GM08714 (cell line): ENCODE data around the gene PLXNB1.

Source experiments
- H3K4me3 ChIP-seq: fragments of 200-500 bp; sonication (Bioruptor generic); 2 replicates; pipeline ENCODE4 v1.5.1; 2014; ENCODE audit warnings: mild to moderate bottlenecking, low read length, inconsistent platforms
- ZNF274 ChIP-seq: IDR thresholded peaks from 2 replicates; pipeline ENCODE4 v1.6.1; 2012; ENCODE audit warnings: mild to moderate bottlenecking, low read depth, low read length

The PLXNB1 gene

DNA sequence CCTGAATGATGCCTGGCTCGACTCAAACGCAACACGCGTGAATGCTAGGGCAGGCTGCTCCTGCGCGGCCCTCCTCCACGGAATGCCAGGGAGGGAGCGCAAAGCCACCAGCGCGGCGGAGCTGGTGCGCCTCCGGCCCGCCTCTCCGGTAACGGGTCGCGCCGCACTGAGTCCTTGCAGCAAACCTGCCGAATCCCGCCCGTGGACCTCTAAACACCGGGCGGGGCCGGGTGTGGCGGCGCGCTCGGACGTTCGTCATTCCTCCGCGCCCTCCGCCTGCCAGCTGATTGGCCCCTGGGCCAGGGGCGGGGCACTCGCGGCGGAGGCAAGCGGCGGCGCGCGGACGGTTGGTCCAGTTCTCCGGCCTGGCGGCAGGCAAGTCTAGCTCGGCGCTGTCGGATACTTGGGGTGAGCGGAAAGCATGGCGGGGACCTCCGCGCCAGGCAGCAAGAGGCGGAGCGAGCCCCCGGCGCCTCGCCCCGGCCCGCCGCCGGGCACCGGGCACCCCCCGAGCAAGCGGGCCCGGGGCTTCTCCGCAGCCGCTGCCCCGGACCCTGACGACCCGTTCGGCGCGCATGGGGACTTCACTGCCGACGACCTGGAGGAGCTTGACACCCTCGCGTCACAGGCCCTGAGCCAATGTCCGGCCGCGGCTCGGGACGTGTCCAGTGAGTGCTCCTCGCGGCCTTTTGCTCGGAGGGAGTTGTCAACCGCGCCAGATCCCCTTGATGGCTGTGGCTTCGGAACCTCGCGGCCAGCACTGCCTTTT is 16.7 kb upstream of the PLXNB1 start, which contains the start of gene ATRIP:
Gene ATRIP, plus strand, starts transcription at position 313 of the 769 bp plus-strand sequence. Its CDS starts 109 bp downstream, at position 422.
- no peak for TF ChIP-seq ZNF274

DNA sequence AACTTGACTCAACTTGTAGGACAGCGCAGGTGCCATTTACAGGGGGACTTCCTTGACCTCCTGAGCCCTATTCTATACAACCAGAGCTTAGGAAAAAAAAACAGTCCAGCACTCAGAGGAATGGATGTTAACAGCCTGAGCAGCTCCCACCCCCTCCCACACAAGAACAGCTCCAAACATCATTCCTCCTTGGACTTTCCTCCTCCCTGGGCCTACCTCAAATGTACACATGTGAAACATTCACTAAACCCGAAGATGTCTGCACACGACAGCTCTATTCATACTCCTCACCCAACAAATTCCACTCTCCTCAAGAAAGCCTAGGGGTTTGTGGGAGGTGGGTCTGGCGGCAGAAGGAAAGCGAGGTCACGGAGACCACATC is 16.1 kb upstream of the PLXNB1 start:
- TF ChIP-seq ZNF274, result no peak
- H3K4me3 ChIP-seq, result peak overlapping the region; percentile 88

More for the DNA sequence above, 16.7 kb upstream of the PLXNB1 start, which contains the start of gene ATRIP:
- peak within 1 kb of the TSS; percentile 88 for H3K4me3 ChIP-seq

DNA sequence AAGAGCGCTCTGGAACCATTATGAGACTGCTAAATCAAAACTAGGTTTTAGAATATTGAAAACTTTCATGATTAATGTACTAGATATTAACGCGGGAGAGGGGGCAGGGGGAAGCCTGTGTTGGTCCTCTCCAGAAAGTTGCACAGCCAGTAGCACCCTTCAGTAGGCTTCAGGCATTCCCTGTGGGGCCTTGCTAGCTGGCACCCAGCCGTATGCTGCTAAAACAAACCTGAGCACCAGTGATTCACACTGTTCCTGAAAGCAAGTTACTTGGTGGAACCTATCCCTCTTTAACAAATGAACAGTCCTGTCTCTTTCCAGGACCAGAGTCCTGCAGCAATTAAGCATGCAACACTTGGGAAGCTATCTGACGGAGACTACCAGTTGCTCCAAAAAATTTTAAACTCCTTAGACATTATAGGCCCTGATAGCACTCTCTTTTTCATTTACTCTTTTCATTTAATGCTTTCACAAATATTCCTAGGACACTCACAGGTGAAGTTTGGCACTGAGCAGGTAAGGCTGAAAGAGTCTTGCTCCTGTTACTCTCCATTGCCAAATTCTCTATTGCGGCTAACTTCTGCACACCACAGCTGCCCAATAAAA is 15.5 kb upstream of the PLXNB1 start:
- TF ChIP-seq ZNF274, result no peak
- H3K4me3 ChIP-seq, result peak overlapping the region; percentile 88; the same call in 1 of the 2 replicates

GRCh38 chr3:48441940-48442339 is 12.1 kb upstream of the PLXNB1 start:
- TF ChIP-seq ZNF274, result no peak
- H3K4me3 ChIP-seq, result peak overlapping the region; percentile 98; the same call in 1 of the 2 replicates

DNA sequence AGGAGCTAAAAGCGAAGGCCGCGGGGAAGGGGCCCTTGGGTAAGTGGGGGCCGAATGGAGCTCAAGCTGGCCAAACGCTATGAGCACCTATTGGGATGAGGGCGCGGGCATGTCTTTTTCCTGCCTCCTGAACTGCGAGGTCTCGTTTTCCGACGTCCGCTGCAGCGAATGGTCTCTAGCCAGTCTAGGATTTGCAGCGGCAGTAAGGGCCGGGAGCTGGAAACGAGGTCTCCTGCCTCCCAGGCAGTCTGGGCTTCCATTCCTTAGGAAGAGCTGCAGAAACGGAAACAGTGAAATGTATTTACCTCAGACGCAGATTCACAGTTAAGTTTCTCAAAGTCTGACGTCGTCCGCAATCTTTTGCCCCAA is 10.7 kb upstream of the PLXNB1 start:
- H3K4me3 ChIP-seq, result peak overlapping the region; percentile 98
- no peak for TF ChIP-seq ZNF274

DNA sequence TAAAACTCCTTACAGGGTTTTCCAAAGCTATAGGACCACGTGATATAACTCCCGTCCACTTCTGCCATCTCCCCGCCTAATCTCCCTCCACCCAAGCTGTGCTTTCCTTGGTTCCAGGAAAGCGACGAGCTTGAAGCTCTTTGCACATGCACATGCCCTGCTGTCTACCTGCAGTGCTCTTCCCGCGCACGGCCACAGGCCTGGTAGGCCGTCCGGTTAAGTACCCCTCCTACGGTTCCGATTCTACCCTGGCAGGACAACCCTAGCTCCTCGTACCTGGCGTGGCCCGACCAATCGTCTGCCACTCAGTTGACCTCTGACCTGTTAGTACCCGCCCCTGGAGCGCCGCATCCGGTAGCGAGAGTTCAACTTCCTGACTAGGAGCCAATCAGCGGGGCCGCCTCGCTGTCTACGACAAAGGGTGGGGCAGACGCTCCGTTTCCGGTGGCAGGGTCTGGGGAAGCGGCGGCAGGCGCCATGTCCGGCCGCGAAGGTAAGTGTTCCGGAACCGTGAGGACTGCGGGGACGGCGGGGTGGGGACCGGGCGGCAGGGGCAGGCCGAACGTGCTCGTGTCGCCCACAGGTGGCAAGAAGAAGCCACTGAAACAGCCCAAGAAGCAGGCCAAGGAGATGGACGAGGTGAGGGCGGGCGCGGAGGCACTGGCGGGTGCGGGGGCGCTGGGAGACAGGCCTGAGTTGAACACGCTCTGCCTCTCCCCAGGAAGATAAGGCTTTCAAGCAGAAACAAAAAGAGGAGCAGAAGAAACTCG is 10.1 kb upstream of the PLXNB1 start, which contains the start of the genes CCDC51 and TMA7:
Gene CCDC51, minus strand, starts transcription at position 300 of the 770 bp plus-strand sequence. CDS start 4,991 bp downstream, outside the sequence.
Gene TMA7, plus strand, starts transcription at position 438 of the 770 bp plus-strand sequence. Its CDS starts 40 bp downstream, at position 478.
- TF ChIP-seq ZNF274, result no peak
- H3K4me3 ChIP-seq, result peak within 1 kb of the TSS; percentile 98

DNA sequence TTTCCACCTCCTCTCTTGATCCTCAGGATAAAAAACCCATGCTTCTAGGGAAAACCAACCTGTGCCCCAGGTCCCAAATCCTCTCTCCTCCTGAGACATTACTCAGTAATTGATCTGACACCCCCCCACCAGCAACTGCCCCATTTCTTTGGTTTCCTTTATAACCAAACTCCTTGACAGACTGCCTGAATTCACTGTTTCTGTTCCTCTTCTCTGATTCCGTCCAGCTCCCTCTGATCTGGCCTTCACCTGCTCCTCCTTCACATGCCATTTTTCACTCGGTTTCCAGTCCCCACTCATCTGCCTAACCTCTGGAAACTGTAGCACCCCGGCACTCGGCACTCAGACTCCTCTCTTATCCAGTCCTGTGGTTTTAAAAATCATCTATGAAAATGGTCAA is 7.9 kb upstream of the PLXNB1 start:
- H3K4me3 ChIP-seq, result no peak overlapping the region
- TF ChIP-seq ZNF274, result no peak

DNA sequence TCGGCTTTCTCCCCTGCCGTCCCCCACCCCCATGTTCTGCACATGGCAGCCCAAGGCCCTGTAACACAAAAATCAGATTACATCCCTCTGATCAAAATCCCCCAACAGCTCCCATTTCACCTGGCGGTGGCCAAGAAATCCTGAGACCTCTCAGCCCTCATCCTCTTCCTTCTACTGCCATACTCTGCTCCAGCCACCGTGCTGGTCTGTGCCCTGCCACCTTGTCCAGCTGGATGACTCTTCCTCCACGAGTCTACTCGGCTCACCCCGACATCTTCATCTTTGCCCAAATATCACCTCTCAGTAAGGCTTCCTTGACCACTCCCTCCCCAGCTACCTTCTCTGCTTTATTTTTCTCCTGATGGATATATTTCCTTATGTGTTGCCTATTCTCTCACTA is 7.0 kb upstream of the PLXNB1 start:
- H3K4me3 ChIP-seq, result no peak overlapping the region
- TF ChIP-seq ZNF274, result no peak

GRCh38 chr3:48436477-48436787 is 6.5 kb upstream of the PLXNB1 start:
- H3K4me3 ChIP-seq, result no peak overlapping the region
- no peak for TF ChIP-seq ZNF274

DNA sequence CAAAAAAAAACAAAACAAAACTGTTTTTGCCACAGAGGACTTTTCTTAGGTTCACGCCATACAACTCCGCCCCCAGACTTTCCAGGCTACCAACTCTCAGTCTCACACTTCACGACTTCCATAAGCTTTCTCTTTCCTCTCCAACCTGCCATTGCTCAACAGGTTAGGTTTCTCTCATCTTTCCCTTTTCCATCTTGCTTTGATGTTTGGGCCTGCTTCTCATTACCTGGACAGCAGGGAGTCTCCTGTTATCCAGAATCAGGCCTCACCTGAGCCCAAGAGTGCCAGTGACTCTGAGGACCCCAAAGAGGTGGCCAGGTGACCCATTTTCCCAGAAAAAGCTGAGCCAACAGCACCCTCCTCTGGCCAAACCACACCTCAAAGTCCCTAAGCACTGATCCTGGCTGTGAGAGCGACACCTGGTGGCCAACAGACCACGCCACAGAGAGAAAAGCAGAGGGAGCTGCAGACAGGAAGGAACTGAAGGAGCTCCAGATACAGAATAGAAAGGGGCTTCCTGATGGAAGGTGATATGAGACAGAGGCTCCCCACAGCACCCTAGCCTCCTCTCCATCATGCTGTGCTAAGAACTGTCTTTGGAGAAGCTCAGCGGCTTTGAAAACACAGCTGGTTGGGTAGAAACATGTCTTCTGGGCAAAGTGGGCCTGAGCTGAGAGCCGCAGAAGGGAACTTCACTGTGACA is 6.0 kb upstream of the PLXNB1 start:
- no peak for TF ChIP-seq ZNF274

DNA sequence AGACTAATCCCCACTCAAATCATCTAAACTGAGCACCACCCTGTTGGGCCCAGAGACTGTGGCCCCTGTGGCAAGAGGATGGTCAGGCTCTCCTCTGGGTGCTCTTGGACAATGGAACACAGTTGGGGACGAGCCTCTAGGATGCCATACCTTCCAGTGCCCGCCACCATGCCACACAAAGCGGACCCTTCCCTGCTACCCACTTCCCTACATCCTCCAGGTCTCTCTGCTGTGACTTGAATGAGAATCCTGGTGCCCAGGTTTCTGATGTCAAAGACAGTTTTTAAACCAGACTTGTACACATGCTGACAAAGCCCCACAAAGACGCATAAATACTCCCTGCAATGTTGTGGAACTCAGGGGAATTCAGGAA is 5.3 kb upstream of the PLXNB1 start:
- H3K4me3 ChIP-seq, result no peak overlapping the region
- TF ChIP-seq ZNF274, result no peak

More for the DNA sequence above, 6.0 kb upstream of the PLXNB1 start:
- H3K4me3 ChIP-seq, result no peak overlapping the region

DNA sequence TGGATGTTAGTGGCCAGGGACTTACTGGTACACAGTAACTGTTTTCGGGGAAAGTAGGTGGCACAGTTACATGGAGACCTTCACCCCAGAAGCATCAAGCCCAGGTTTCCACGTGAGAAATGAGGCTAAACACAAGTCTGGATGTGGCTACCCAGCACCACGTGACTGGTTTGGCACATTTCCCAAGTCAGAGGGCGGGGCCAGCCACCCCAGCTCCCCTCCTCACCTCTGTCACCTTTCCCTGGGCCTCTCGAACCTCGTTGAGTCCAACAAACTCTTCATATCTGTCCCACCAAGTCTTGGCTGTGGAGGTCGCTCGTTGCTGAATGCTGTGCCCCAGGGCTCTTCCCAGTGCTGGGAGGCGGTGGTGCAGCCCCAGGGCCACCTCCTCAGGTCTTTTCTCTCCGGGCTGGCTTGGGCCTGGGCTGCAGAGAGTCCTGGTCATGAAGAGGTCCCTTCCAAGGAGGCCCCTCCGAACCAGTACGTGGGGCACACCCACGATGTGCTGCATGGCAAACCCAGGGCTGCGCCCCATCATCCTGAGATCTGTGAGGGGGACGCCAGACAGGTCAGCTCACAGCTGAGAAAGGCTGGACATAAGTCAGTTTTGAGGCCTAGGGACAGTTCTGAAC is 4.8 kb upstream of the PLXNB1 start:
- H3K4me3 ChIP-seq, result no peak overlapping the region
- no peak for TF ChIP-seq ZNF274

DNA sequence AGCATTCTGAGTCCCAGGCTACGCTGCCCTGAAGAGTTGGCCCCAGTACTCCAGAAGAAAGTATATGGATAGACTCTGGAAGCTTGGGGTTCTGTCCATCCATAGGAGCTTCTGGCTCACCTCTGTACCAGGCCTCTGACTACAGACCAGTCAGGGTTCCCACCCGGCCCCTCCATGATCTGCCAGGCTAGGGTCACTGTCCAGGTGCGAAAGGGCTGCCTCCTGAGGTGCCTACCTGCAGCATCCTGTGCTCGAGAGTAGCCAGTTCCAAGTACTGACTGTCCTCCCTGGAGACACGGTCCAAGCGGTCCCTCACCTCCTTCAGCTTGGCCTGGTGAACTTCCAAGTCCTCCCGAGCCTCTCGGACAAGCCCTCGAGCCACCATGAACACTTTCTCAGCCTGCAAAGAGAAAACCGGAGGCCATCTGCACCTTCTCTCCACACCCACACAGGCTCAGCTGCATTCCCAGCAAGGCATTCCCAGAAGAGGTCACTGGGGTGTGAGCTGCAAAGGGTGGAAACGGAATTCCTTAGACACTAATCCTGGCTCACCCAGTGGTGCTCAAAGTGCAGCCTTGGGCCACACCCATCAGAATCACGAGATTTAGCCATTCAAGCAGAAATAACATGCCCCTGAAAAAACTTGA is 3.7 kb upstream of the PLXNB1 start:
- no peak overlapping the region for H3K4me3 ChIP-seq
- TF ChIP-seq ZNF274, result no peak
